22Rv1 (cell line): ENCODE measurements around the gene ERICH6B.

Source experiments
- ZFX ChIP-seq: fragments of 450-650 bp; IDR thresholded peaks from 2 replicates; pipeline ENCODE4 v1.6.1; 2017; ENCODE audit warnings: antibody characterized with exemption, borderline replicate concordance
- TF ChIP-seq, protein P1 (sequence below): fragments of 450-650 bp; IDR thresholded peaks from 2 replicates; pipeline ENCODE4 v1.5.1; 2017; ENCODE audit warnings: mild to moderate bottlenecking

DNA sequence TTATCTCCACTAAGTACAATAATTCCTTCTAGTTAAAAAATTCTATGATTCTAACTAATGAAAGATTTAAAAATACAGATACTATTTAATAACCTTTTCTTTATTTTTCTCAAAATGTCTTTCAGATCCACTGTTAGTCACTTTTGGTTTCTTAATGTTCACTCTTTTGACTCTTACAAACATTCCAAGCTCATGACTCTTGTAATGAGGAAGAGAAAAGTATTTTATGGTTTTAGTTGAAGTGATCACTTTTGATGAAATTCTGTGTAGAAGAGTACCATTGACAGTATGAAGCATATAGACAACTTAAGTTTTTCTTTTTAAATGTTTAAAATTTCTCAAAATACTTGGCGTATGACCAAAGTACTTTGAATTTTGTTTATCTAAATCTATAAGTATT is 123.0 kb downstream of the ERICH6B start:
- TF ChIP-seq, protein P1, sequence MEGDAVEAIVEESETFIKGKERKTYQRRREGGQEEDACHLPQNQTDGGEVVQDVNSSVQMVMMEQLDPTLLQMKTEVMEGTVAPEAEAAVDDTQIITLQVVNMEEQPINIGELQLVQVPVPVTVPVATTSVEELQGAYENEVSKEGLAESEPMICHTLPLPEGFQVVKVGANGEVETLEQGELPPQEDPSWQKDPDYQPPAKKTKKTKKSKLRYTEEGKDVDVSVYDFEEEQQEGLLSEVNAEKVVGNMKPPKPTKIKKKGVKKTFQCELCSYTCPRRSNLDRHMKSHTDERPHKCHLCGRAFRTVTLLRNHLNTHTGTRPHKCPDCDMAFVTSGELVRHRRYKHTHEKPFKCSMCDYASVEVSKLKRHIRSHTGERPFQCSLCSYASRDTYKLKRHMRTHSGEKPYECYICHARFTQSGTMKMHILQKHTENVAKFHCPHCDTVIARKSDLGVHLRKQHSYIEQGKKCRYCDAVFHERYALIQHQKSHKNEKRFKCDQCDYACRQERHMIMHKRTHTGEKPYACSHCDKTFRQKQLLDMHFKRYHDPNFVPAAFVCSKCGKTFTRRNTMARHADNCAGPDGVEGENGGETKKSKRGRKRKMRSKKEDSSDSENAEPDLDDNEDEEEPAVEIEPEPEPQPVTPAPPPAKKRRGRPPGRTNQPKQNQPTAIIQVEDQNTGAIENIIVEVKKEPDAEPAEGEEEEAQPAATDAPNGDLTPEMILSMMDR, result no peak
- TF ChIP-seq ZFX, result no peak
